AML-193 (cell line): ENCODE data around the gene ZNF560.
"Not testable (repeated sequence)": the region's sequence is repeated elsewhere in the genome, so short reads cannot be mapped to it uniquely, and the experiment has no call there.

ENCODE experiments used
- DNase-seq, 2 experiments: peaks; one replicate each; lab custom pipeline; 2025; lab: John Stamatoyannopoulos, UW

The ZNF560 gene

DNA sequence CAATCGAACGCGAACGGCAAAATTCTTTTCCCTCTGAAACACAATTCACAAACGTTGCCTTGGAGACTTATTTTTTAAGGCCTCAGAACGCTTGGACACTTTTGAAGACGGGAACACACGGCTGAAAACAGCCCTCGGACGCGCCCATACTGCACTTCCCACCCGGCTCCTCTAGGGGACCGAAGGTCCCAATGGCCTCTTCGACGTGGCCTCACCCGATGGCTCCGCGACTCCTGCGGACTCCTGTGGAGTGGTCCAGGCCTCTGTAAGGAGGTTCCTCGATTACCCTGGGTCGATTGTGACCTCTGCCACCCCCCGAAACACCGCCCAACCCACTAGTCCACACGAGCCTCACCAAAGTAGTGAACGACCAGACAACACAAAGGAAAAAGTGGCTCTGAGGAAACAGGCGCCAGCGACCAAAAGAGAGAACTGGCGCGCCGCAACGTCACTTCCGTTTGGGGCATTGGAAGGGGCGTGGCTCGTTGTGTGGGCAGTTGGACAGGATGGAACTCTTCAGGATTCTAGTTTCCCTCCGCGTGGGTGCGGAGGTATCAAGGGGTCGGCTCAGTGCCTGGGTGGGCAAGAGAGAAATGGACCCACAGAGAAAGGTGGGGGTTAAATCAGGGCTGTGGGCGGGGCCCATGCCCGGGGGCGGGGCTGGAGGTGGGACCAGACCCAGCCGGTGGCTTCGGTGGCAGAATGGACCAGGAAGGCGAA is at the start of gene ZNF560:
Gene ZNF560 (minus strand): TSS at position 434 of the 720 bp plus-strand sequence. CDS start 23,303 bp downstream, outside the sequence.
- DNase-seq: no peak

DNA sequence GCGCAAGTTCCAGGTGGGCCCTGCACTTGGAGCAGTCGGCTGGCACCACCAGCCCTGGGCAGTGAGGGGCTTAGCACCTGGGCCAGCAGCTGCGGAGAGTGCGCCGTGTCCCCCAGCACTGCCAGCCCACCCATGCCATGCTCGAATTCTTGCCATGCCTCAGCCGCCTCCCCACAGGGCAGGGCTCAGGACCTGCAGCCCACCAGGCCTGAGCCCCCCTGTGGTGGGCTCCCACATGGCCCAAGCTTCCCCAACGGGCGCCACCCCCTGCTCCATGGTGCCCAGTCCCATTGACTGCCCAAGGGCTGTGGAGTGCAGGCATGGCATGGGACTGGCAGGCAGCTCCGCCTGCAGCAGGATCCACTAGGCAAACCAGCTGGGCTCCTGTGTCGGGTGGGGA is 49.5 kb upstream of the ZNF560 start:
- DNase-seq: no peak

DNA sequence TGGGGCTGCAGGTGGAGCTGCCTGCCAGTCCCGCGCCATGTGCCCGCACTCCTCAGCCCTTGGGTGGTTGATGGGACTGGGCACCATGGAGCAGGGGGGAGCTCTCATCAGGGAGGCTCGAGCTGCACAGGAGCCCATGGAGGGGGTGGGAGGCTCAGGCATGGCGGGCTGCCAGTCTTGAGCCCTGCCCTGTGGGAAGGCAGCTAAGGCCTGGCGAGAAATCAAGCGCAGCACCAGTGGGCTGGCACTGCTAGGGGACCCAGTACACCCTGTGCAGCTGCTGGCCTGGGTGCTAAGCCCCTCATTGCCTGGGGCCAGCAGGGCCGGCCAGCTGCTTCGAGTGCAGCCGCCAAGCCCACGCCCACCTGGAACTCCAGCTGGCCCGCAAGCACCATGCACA is 42.9 kb upstream of the ZNF560 start:
- not testable (repeated sequence) for DNase-seq

DNA sequence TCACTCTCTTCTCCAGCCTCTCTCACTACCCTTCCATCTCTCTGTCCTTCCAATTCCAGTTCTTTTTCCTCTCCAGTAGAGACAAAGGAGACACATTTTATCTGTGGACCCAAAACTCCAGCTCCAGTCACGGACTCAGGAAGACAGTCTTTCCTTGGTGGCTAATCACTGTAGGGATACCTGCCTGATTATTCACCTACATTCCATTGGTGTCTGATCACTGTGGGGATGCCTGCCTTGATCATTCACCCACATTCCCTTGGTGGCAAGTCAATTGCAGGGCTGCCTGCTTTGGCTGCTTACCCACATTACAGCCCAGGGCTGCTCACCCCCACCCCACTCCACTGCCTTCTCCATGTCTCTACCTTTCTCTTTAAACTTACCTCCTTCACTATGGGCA is 41.5 kb upstream of the ZNF560 start:
- not testable (repeated sequence) for DNase-seq

DNA sequence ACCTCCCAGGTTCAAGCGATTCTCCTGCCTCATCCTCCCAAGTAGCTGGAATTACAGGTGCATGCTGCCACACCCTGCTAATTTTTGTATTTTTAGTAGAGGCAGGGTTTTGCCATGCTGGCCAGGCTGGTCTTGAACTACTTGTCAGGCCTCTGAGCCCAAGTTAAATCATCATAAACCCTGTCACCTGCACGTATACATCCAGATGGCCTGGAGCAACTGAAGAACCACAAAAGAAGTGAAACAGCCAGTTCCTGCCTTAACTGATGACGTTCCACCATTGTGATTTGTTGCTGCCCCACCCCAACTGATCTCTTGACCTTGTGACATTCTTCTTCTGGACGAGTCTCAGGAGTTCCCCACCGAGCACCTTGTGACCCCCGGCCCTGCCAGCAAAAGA is 40.8 kb upstream of the ZNF560 start:
- not testable (repeated sequence) for DNase-seq

DNA sequence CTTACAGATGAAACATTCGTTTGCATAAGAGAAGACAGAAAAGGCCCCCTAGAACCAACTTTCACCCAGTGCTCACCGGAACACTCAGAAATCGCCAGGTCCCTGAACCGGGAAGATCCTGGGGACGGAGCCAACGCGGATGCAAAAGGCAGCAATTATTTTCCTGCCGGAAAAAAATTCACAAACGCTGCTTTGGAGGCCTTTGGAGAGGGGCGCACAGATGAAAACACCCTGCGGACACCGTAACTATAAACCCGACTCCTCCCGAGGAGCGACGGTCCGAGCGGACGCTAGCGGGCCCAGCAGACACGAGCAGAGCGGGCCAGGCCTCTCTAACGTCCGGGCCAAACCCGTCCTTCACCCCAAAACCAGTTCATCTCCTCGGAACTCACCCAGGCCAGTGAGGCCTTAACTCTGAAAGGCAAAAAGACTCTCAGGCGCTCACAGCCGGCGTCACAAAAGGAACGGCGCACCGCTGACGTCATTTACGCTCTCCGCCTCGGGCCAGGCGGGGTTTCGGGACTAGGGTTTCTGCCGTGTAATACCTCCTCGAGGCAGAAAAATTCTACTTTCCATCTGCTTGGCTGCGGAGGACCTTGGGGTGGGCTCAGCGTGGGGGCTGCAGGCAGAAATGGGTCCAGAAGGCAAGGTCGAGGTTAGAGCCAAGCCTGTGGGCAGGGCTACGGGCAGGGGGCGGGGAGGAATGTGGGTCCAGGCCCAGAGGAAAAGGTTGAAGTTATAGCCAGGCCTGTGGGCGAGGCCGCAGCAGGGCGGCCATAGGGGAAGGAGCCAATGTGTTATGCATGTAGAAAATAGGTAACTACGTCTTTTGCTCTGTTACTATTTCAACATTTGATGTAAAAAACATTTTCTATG is 40.0 kb upstream of the ZNF560 start, which contains the start of gene ZNF426:
Gene ZNF426 (minus strand): TSS at position 463 of the 876 bp plus-strand sequence. CDS start 2,413 bp downstream, outside the sequence.
- DNase-seq: peak; percentile 77 to 79

DNA sequence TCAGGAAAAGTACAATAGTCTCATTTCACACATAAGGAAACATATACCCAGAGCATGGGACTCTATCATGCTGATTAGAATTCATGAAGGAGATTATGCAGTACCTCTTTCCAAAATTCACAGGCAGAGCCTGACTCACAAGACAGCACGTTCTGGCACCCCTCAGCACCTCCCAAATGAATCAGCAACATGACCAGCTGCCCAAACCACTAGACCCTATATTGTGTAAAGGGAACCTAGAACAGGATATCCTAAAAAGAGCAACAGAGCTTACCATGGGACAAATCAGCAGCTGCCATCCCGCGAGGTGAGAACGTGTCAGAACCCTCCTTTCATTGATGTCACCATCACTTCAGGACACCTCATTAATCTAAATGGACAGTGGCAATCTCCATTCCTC is 37.5 kb upstream of the ZNF560 start:
- no peak for DNase-seq

DNA sequence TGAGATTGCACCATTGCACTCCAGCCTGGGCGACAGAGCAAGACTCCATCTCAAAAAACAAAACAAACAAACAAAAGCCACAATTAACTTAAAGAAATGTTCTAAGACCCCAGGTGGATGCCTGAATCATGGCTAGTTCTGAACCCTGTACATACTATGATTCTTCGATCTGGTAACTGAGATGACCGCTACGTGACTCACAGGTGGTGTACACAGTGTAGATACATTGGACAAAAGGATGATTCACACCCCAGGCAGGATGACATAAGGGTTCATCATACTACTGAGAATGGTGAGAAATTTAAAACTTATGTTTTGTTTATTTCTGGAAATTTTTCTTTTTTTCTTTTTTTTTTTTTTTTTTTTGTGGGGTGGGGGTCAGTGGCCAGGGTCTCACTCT is 33.5 kb upstream of the ZNF560 start:
- DNase-seq: no peak

DNA sequence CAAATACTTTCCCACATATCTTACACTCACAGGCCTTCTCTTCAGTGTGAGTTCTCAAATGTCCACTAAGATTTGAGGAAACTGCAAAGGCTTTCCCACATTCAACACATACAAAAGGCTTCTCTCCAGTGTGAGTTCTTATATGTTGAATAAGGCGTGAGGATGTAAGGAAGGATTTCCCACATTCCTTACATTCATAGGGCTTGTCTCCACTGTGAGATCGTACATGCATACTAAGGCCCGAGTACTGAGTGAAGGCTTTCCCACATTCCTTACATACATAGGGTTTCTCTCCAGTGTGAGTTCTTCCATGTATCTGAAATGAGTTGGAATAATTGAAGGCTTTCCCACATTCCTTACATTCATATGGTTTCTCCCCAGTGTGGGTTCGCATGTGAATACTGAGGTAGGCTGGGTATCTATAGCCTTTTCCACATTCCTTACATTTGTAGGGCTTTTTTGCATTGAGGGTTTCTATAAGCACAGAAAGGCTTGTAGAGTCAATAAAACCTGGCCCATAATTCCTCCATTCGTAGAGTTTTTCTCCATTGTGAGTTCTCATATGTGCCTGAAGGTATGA is 30.4 kb upstream of the ZNF560 start:
- no peak for DNase-seq

DNA sequence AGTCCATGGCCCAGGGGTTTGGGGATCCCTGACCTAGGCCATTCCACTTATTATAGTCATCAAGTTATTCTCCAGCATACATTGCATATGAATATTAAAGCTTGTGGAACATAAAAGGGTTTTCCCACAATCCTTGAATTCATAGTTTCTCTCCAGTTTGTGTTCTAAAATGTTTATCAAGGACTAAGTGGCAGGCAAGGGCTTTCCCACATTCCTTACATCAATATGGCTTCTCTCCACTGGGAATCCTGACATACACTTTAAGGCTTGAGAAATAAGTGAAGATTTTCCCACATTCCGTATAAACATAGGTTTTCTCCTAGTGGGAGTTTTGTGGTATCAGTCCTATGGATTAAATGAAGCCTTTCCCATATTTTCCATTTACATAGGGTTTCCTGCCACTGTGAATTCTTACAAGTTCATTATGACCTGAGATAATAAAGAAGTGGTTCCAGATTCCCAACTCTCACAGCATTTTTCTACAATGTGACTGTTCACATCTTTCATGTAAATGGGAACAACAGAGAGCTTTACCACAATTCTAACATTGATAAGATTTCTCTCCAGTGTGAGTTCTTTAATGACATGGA is 25.6 kb upstream of the ZNF560 start:
- DNase-seq: no peak

DNA sequence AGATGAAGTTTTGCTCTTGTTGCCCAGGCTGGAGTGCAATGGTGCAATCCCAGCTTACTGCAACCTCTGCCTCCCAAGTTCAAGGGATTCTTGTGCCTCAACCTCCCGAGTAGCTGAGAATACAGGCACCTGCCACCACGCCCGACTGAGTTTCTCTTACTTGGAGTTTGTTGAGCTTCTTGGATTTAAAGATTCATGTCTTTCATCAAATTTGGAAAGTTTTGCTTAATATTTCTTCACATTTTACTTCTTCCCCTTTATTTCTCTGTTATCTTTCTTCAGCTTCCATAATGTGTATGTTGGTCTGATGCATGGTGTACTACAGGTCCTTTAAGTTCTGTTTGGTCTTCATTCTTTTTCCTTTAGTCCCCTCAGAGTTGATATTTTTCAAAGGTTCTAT is 8.9 kb upstream of the ZNF560 start:
- DNase-seq: no peak

DNA sequence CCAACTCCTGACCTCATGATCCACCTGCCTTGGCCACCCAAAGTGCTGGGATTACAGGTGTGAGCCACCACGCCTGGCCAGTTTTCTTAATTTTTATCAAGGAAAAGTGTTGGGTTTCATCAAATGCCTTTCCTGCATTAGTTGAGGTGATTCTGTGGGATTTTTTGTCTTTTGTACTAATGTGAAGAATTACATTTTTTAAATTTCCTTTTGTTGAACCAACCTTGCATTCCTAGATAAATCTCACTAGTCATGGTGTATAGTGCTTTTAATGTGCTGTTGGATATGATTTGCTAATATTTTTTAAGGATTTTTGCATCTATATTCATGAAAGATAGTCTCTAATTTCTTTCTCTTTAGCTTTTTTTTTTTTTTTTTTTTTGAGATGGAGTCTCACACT is 2.4 kb upstream of the ZNF560 start:
- no peak for DNase-seq

DNA sequence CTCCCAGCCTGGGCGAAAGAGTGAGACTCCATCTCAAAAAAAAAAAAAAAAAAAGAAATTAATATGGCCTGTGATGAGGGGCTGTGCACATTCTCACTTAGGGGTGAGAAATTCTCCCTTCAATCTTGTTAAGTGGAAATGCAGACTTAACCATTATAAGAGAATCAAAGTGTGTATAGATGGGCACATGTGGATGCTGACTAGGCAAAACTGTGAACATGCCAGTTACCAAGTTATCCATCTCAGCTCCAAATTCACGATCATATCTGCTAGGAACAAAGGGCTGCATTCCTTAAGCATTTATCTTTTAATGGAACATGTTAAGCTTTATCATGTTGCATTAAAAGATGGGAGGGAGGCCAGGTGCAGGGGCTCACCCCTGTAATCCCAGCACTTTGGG is 4.3 kb downstream of the ZNF560 start:
- no peak for DNase-seq

DNA sequence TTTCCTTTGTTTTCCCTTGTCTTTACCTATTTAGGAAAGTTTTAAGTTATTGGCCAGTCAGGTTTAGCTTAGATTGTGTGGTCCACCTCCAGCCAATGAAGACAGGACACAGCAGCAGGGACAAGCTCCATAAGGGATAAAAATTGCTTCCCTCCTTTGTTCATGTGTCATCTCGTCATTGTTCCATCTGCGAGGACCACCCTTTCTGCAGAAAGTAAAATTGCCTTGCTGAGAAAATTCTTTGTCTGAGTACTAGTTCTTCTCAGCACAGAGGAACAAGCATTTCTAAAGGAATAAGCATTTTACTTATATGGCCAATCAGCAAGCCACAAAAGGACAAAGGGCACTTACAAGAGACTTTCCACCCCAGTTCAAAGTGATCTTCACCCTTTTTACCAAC is 11.4 kb downstream of the ZNF560 start:
- DNase-seq: no peak

DNA sequence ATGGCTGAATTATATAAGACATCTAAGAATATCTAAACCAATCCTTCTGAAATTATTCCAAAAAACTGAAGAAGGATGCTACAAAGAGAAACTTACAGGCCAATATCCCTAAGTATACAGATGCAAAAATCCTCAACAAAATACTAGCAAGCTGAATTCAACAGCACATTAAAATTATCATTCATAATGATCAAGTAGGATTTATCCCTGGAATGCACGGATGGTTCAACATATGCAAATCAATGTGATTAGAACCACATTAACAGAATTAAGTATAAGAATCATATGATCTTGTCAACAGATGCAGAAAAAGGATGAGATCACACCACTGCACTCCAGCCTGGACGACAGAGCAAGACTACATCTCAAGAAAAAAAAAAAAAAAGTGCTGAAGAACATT is 13.3 kb downstream of the ZNF560 start:
- DNase-seq: no peak

DNA sequence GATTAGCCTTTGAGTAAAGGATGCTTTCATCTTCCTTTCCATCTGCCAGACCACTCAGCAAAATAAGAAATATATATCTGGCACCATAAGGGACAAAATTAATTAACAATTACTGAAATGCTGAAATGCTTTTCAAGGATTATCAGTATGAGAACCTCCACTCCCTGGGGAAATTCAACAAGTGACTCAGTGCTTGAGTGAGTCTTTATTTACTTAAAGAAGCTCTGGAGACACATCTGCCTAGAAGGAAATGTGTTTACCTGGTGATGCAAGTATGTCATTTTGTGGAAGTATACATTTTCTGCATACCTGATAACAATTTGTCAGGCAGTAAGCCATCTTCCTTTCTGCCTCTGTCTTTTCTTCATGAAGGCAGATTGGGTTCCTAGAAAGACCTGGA is 23.4 kb downstream of the ZNF560 start:
- no peak for DNase-seq

DNA sequence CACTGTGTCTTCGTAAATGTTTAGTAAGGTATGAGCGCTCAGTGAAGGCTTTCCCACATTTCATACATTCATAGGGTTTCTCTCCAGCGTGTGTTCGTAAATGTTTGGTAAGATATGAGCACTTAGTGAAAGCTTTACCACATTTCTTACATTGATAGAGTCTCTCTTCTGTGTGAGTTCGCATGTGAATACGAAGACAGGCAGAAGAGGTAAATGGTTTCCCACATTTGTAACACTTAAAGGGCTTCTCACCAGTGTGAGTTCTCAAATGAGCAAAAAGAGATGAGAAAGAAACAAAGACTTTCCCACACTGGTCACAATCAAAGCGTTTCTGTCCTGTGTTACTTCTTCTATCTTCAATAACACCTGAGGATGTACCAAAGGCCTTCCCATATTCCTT is 31.3 kb downstream of the ZNF560 start:
- no peak for DNase-seq

DNA sequence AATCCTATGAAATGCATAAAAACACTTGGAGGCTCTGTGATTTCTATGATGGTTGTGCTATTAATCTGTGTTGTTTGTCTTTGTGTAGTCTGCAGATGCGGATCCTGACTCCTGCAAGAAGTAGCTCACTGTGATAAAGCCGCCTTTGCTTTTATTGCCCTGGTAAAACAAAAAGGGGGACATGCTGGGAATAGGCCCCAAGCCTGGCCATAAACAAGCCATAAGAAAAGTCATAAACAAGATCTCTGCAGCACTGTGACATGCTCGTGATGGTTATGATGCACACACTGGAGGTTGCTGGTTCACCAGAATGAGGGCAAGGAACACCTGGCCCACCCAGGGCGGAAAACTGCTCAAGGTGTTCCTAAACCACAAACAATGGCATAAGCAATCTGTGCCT is 36.5 kb downstream of the ZNF560 start:
- no peak for DNase-seq

DNA sequence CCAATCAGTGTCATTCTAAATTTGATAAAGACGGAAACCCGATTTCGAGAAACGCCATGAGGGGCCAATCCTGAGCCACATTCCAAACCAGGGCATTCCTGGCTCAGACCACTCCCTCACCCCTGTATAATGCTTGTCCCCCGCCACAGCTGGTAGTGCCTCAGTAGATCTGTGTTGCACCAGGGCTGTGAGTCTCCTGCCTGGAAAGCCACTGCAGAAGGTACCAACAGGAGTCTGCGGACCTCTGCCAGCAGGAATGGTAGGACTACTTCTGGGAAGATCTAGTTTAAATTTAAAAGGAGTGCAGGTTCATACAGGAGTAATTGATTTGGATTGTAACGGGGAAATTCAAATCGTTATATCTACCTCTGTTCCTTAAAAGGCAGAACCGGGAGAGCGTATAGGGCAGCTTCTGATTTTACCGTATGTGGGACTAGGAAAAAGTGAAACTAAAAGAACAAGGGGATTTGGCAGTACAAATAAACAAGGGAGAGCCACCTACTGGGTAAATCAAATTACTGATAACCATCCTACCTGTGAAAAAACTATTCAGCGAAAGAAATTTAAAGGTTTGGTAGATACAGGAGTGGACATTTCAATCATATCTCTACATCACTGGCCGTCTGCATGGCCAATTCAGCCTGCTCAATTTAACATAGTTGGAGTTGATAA is 42.3 kb downstream of the ZNF560 start:
- no peak for DNase-seq

DNA sequence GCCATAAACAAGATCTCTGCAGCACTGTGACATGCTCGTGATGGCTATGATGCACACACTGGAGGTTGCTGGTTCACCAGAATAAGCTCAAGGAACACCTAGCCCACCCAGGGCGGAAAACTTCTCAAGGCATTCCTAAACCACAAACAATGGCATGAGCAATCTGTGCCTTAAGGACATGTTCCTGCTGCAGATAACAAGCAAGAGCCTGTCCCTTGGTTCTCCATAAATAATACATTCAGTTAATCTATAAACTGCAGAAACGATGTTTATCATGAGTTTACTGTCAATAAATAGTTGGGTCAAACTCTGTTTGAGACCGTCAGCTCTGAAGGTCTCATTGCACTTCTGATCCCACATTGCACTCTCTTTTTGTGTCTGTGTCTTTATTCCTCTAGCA is 44.5 kb downstream of the ZNF560 start:
- DNase-seq: no peak

DNA sequence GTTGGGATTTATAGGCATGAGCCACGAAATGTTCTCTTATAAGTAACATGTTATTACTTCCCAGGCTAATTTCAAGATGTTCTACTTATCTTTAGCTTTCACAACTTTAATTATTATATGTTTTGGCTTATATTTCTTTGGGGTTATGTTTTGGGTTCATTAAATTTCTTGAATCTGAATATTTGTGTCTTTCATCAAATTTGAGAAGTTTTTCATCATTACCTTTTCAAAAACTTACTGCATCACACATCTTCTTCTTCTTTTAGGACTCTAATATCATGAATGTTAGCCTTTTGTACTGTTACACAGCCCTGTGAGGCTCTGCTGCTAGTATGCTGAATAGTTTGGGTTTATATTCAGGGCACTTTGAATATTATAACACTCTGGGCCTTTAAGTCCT is 53.4 kb downstream of the ZNF560 start:
- no peak for DNase-seq

DNA sequence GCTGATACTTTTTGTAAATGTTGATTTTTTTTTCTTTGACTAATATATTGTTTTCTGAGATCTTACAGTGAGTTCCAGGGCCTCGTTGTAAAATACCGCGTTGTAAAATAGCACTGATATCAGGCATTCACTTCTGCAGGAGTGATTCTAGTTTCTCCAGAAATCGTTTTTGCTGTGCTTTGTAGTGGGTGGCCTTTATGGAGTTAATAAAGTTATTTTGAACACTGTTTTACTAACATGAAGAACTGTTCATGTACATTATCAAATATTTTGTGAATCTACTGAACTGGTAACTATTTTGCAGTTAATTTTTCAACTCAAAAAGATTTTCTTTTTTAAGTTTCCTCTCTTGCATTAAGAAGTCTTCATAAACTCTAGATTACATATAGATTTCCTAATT is 62.1 kb downstream of the ZNF560 start:
- DNase-seq: no peak
